ENCODE results near the gene WDR90. TPM values are rescaled to one million over a fixed set of nuclear protein-coding genes. Genes with fewer than 3 reads are reported as not detected.

Gene WDR90
- total and polyA plus RNA-seq, 2 of the 13 experiments (the other 11 are each of a cell fraction or from before 2014, with no cell fraction given) = 14.9 to 28.9 TPM

- TF ChIP-seq LCORL (IDR thresholded peaks at IDR 0.05) (no peak), LCORL (CRISPR knock-in tag; IDR thresholded peaks at IDR 0.05) (peak; percentile 32; the same call in 1 of the 2 replicates), ZNF720 (CRISPR knock-in tag; IDR thresholded peaks at IDR 0.05) (no peak), ZNF10 (CRISPR knock-in tag; IDR thresholded peaks at IDR 0.05; ENCODE audit: borderline replicate concordance, low read depth) (no peak), GABPA (IDR thresholded peaks at IDR 0.05; ENCODE audit: low read depth, low read length) (no peak), GABPA (CRISPR knock-in tag; IDR thresholded peaks at IDR 0.05; ENCODE audit: low read depth) (no peak), ZNF672 (CRISPR knock-in tag; IDR thresholded peaks at IDR 0.05) (no peak), HOXA5 (CRISPR knock-in tag; IDR thresholded peaks at IDR 0.05) (no peak), FUBP1 (CRISPR knock-in tag; IDR thresholded peaks at IDR 0.05; ENCODE audit: borderline replicate concordance) (no peak), POLR2AphosphoS2 (IDR thresholded peaks at IDR 0.05; ENCODE audit: low read depth, low read length) (no peak), POGZ (CRISPR knock-in tag; IDR thresholded peaks at IDR 0.05) (no peak), PRDM15 (CRISPR knock-in tag; IDR thresholded peaks at IDR 0.05) (no peak), MEIS1 (CRISPR knock-in tag; IDR thresholded peaks at IDR 0.05; ENCODE audit: borderline replicate concordance) (no peak), DMTF1 (CRISPR knock-in tag; IDR thresholded peaks at IDR 0.05) (no peak), ZNF569 (CRISPR knock-in tag; IDR thresholded peaks at IDR 0.05; ENCODE audit: borderline replicate concordance) (no peak), ZNF101 (CRISPR knock-in tag; IDR thresholded peaks at IDR 0.05; ENCODE audit: borderline replicate concordance, low read depth) (no peak), NPAS2 (CRISPR knock-in tag; IDR thresholded peaks at IDR 0.05; ENCODE audit: borderline replicate concordance) (no peak), HNF1B (CRISPR knock-in tag; IDR thresholded peaks at IDR 0.05) (no peak)
These were observed 38.4 kb upstream of the WDR90 start (continued) for GRCh38 chr16:610513-611381.
